KOPT-K1 (cell line): ENCODE results near the gene B3GNT5.
A peak's percentile ranks its signal among the peaks of the same experiment; 100 is the strongest.

ENCODE experiments used
- H3K27ac ChIP-seq: fragments of 200-600 bp; sonication (generic); 2 replicates; pipeline ENCODE4 v1.5.1; 2016; ENCODE audit warnings: antibody characterized with exemption, mild to moderate bottlenecking, low read depth, low read length; ENCODE audit not compliant: poor library complexity, severe bottlenecking
- H3K36me3 ChIP-seq: fragments of 200-600 bp; sonication (generic); 2 replicates; pipeline ENCODE4 v1.5.1; 2017; ENCODE audit warnings: antibody characterized with exemption, mild to moderate bottlenecking, low read length, moderate library complexity; ENCODE audit not compliant: insufficient read depth
- H3K9me3 ChIP-seq: fragments of 200-600 bp; sonication (generic); 2 replicates; pipeline ENCODE4 v1.5.1; 2017; ENCODE audit warnings: antibody characterized with exemption, low read length, mild to moderate bottlenecking; ENCODE audit not compliant: insufficient read depth, poor library complexity, severe bottlenecking

Gene B3GNT5

GRCh38 chr3:183307749-183308148, 54.7 kb downstream of the B3GNT5 start:
- no peaks in the 10 kb centered on the region for H3K9me3 ChIP-seq
- no peak overlapping the region for H3K27ac ChIP-seq

GRCh38 chr3:183308751-183309150, 55.7 kb downstream of the B3GNT5 start:
- Histone ChIP-seq H3K27ac (no peak overlapping the region), H3K9me3 (no peaks in the 10 kb centered on the region), H3K36me3 (no peaks in the 10 kb centered on the region)

More at GRCh38 chr3:183307749-183308148, 54.7 kb downstream of the B3GNT5 start:
- no peaks in the 10 kb centered on the region for H3K36me3 ChIP-seq

GRCh38 chr3:183309276-183309675, 56.2 kb downstream of the B3GNT5 start:
- H3K36me3 ChIP-seq, result no peaks in the 10 kb centered on the region
- H3K9me3 ChIP-seq, result no peaks in the 10 kb centered on the region
- no peak overlapping the region for H3K27ac ChIP-seq

GRCh38 chr3:183310936-183311335, 57.9 kb downstream of the B3GNT5 start:
- H3K9me3 ChIP-seq, result no peaks in the 10 kb centered on the region
- no peaks in the 10 kb centered on the region for H3K36me3 ChIP-seq

GRCh38 chr3:183312433-183312832, 59.4 kb downstream of the B3GNT5 start:
- H3K9me3 ChIP-seq, result no peaks in the 10 kb centered on the region

More at GRCh38 chr3:183310936-183311335, 57.9 kb downstream of the B3GNT5 start:
- H3K27ac ChIP-seq, result no peak overlapping the region

GRCh38 chr3:183313351-183313750, 60.3 kb downstream of the B3GNT5 start:
- Histone ChIP-seq H3K9me3 (no peaks in the 10 kb centered on the region), H3K36me3 (no peaks in the 10 kb centered on the region), H3K27ac (no peak overlapping the region)

More at GRCh38 chr3:183312433-183312832, 59.4 kb downstream of the B3GNT5 start:
- Histone ChIP-seq H3K27ac (no peak overlapping the region), H3K36me3 (no peaks in the 10 kb centered on the region)

GRCh38 chr3:183313764-183314163, 60.7 kb downstream of the B3GNT5 start:
- no peaks in the 10 kb centered on the region for H3K9me3 ChIP-seq
- no peak overlapping the region for H3K27ac ChIP-seq
- no peaks in the 10 kb centered on the region for H3K36me3 ChIP-seq

GRCh38 chr3:183315739-183316138, 62.7 kb downstream of the B3GNT5 start:
- no peaks in the 10 kb centered on the region for H3K36me3 ChIP-seq

GRCh38 chr3:183317271-183317670, 64.2 kb downstream of the B3GNT5 start:
- H3K36me3 ChIP-seq, result no peaks in the 10 kb centered on the region
- no peaks in the 10 kb centered on the region for H3K9me3 ChIP-seq
- no peak overlapping the region for H3K27ac ChIP-seq

More at GRCh38 chr3:183315739-183316138, 62.7 kb downstream of the B3GNT5 start:
- Histone ChIP-seq H3K27ac (no peak overlapping the region), H3K9me3 (no peaks in the 10 kb centered on the region)

- no peaks in the 10 kb centered on the region for H3K9me3 ChIP-seq
- H3K27ac ChIP-seq, result no peak overlapping the region
- no peaks in the 10 kb centered on the region for H3K36me3 ChIP-seq
Observed at GRCh38 chr3:183317886-183318865, 65.1 kb downstream of the B3GNT5 start.

GRCh38 chr3:183318877-183319276, 65.8 kb downstream of the B3GNT5 start:
- no peaks in the 10 kb centered on the region for H3K36me3 ChIP-seq
- peak overlapping the region; percentile 36 for H3K27ac ChIP-seq
- no peaks in the 10 kb centered on the region for H3K9me3 ChIP-seq

- Histone ChIP-seq H3K9me3 (no peaks in the 10 kb centered on the region), H3K36me3 (no peaks in the 10 kb centered on the region), H3K27ac (peak overlapping the region; percentile 36)
Observed at GRCh38 chr3:183319371-183319770, 66.3 kb downstream of the B3GNT5 start.
